T-cell (primary cell): ENCODE data around the gene MNAT1. TPM values are rescaled to one million over a fixed set of nuclear protein-coding genes. Genes with fewer than 3 reads are reported as not detected.

ENCODE experiments used
- ATAC-seq, 4 experiments: fragments of 200-7000 bp in 3 of 4; fragments of 150-1000 bp in 1 of 4; cut with Tn5 transposase; replicated peaks in 1 of 4; 1 replicate in 3 of 4; 2 replicates in 1 of 4; pipeline ENCODE4 v1.10.0; 2021; ENCODE audit warnings: moderate library complexity in 3 of 4, mild to moderate bottlenecking in 2 of 4, moderate number of reproducible peaks in 1 of 4
- CTCF ChIA-PET, 2 donors: fragments of 300-600 bp; sonication (Branson Sonifier 250); formaldehyde crosslinking; loops; one replicate each; lab custom pipeline; 2022; ENCODE audit warnings: antibody characterized with exemption in 2 of 2; lab: Charles Lee
- POLR2A ChIA-PET, 2 donors: fragments of 300-600 bp; sonication (Branson Sonifier 250); formaldehyde crosslinking; loops; one replicate each; lab custom pipeline; 2022; ENCODE audit warnings: antibody characterized with exemption in 2 of 2; lab: Charles Lee
- DNase-seq, 35 experiments: peaks; one replicate each; pipeline versions ENCODE4 v3.0.0 to v3.0.0-alpha.2; 2013 to 2023
- H3K27ac ChIP-seq: one replicate; pipeline ENCODE4 v1.5.1; 2013; ENCODE audit warnings: low read length
- H3K27me3 ChIP-seq, 2 experiments: replicated peaks in 1 of 2; 1 replicate in 1 of 2; 2 replicates in 1 of 2; pipeline versions ENCODE4 v1.6.1 to v1.7.0; 2013; ENCODE audit warnings: low read length in 1 of 2, mixed read lengths in 1 of 2; ENCODE audit not compliant: control insufficient read depth in 2 of 2, insufficient read depth in 2 of 2; ENCODE audit errors: extremely low read depth in 1 of 2
- H3K36me3 ChIP-seq, 2 donors: 1 replicate in 1 of 2; 2 replicates in 1 of 2; pipeline versions ENCODE4 v1.6.1 to v1.7.0; 2013; ENCODE audit warnings: low read length in 1 of 2; ENCODE audit not compliant: control insufficient read depth in 2 of 2, insufficient read depth in 1 of 2; ENCODE audit errors: extremely low read depth in 1 of 2
- H3K4me1 ChIP-seq, 2 experiments: 1 replicate in 1 of 2; 2 replicates in 1 of 2; pipeline versions ENCODE4 v1.6.1 to v1.7.0; 2013; ENCODE audit warnings: low read length in 2 of 2, mixed read lengths in 1 of 2; ENCODE audit not compliant: insufficient read depth in 2 of 2, control insufficient read depth in 1 of 2; ENCODE audit errors: extremely low read depth in 1 of 2
- H3K4me3 ChIP-seq, 2 donors: 1 replicate in 1 of 2; 2 replicates in 1 of 2; pipeline versions ENCODE4 v1.5.1 to v1.7.0; 2013; ENCODE audit warnings: mild to moderate bottlenecking in 2 of 2, low read length in 1 of 2, moderate library complexity in 1 of 2; ENCODE audit not compliant: control insufficient read depth in 1 of 2; ENCODE audit errors: extremely low read depth in 1 of 2
- H3K9me3 ChIP-seq: 2 replicates; pipeline ENCODE4 v1.7.0; 2013
- H3K27ac Mint-ChIP-seq, 2 donors: one replicate each; pipeline ENCODE4 v1.8.0; 2020 to 2021; ENCODE audit warnings: mild to moderate bottlenecking in 2 of 2, mixed read lengths in 2 of 2
- H3K27me3 Mint-ChIP-seq, 2 donors: one replicate each; pipeline ENCODE4 v1.8.0; 2021 to 2022; ENCODE audit warnings: mixed read lengths in 2 of 2
- H3K36me3 Mint-ChIP-seq: one replicate; pipeline ENCODE4 v1.8.0; 2021; ENCODE audit warnings: mixed read lengths
- H3K4me1 Mint-ChIP-seq, 3 donors: one replicate each; pipeline ENCODE4 v1.8.0; 2020 to 2022; ENCODE audit warnings: mixed read lengths in 3 of 3, mild to moderate bottlenecking in 1 of 3
- H3K4me3 Mint-ChIP-seq, 3 donors: one replicate each; pipeline ENCODE4 v1.8.0; 2020 to 2022; ENCODE audit warnings: mild to moderate bottlenecking in 3 of 3, mixed read lengths in 3 of 3, moderate library complexity in 3 of 3
- H3K9me3 Mint-ChIP-seq, 3 donors: one replicate each; pipeline ENCODE4 v1.8.0; 2020 to 2022; ENCODE audit warnings: mixed read lengths in 3 of 3
- WGBS: methylation state at CpG from one replicate; pipeline ENCODE4 v1.1.5; 2013; ENCODE audit warnings: missing lambda C conversion rate; ENCODE audit not compliant: insufficient coverage; 5-methylcytosine and 5-hydroxymethylcytosine counted together
- total RNA-seq, 35 experiments: library from RNA in 6 of 35; stranded (reverse) in 6 of 35; fragments of 120-200 nt in 1 of 35; gene quantifications; one replicate each; pipeline versions ENCODE4 v1.2.1 to v1.2.4 and lab custom pipeline; 2013 to 2026

Gene MNAT1
- total RNA-seq, 5 donors from 2014 or later (not counting 1 experiment from before 2014, with no cell fraction given), result 14.7 to 24.8 (median 19.2) TPM

GRCh38 chr14:60760644-60761364 is 26.2 kb downstream of the MNAT1 start:
- no peaks in the 10 kb centered on the region for H3K27me3 ChIP-seq
- H3K4me3 ChIP-seq, result no peak overlapping the region
- Mint-ChIP-seq H3K4me1 (peaks cover 33 to 38% (median 38%) of the 10 kb centered on the region in 3 donors), H3K36me3 (peaks cover 9% of the 10 kb centered on the region), H3K27ac (no peak overlapping the region), H3K9me3 (no peaks in the 10 kb centered on the region), H3K4me3 (no peak overlapping the region), H3K27me3 (no peaks in the 10 kb centered on the region)
- DNase-seq (no peak), ATAC-seq (no peak)
- CTCF ChIA-PET, result no interaction called here
- POLR2A ChIA-PET, result interaction anchor here (0.5 to 0.7 kb wide), 4 partner anchors 19 to 860 kb away, joined by 3 read pairs; no protein-coding TSS in a partner anchor
- H3K9me3 ChIP-seq, result no peaks in the 10 kb centered on the region
- H3K27ac ChIP-seq, result no peak overlapping the region
- no peaks in the 10 kb centered on the region for H3K36me3 ChIP-seq
- H3K4me1 ChIP-seq, result peaks cover 8 to 9% of the 10 kb centered on the region in 2 experiments
- no CpG with 5 or more reads among the region's 3 CpGs for WGBS

DNA sequence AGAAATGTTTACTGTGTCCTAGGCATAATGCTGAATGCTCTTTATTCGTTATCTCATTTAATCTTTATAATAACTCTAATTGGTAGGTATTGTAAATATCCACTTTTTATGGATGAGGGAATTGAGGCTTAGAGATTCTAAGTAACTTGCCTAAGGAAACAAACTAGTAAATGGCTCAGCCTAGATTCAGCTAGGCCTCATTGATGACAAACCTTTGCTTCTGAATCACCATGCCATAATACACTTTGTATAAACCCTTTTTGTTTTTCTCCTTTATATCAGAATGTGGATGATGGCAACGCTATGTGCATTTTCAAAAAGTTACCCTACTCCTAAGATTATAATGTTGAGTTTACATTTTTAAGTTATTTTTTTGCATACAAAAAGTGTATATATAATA is 34.0 kb downstream of the MNAT1 start:
- WGBS, result no CpG with 5 or more reads among the region's 2 CpGs
- no peaks in the 10 kb centered on the region for H3K27me3 Mint-ChIP-seq
- no peaks in the 10 kb centered on the region for H3K9me3 Mint-ChIP-seq
- no peak overlapping the region for H3K4me3 Mint-ChIP-seq
- POLR2A ChIA-PET, result no interaction called here
- ATAC-seq, result no peak
- no peaks in the 10 kb centered on the region for H3K36me3 ChIP-seq
- no peak overlapping the region for H3K27ac Mint-ChIP-seq
- no peak overlapping the region for H3K27ac ChIP-seq
- H3K4me3 ChIP-seq, result no peak overlapping the region
- peaks cover 6% of the 10 kb centered on the region for H3K36me3 Mint-ChIP-seq
- DNase-seq, result no peak
- no peaks in the 10 kb centered on the region for H3K9me3 ChIP-seq
- CTCF ChIA-PET, result no interaction called here
- H3K27me3 ChIP-seq, result no peaks in the 10 kb centered on the region
- peaks cover 5 to 25% (median 19%) of the 10 kb centered on the region in 3 donors for H3K4me1 Mint-ChIP-seq
- H3K4me1 ChIP-seq, result no peaks in the 10 kb centered on the region

GRCh38 chr14:60771117-60771516 is 36.6 kb downstream of the MNAT1 start:
- Histone ChIP-seq H3K27ac (no peak overlapping the region), H3K4me3 (no peak overlapping the region), H3K27me3 (no peaks in the 10 kb centered on the region), H3K4me1 (no peaks in the 10 kb centered on the region), H3K9me3 (no peaks in the 10 kb centered on the region), H3K36me3 (no peaks in the 10 kb centered on the region)
- DNase-seq, result no peak
- ATAC-seq, result no peak
- no peak overlapping the region for H3K27ac Mint-ChIP-seq
- H3K4me3 Mint-ChIP-seq, result no peak overlapping the region
- no peaks in the 10 kb centered on the region for H3K9me3 Mint-ChIP-seq
- H3K36me3 Mint-ChIP-seq, result peaks cover 4% of the 10 kb centered on the region
- no peaks in the 10 kb centered on the region for H3K27me3 Mint-ChIP-seq
- H3K4me1 Mint-ChIP-seq, result peaks cover 5 to 17% (median 16%) of the 10 kb centered on the region in 3 donors
- ChIA-PET POLR2A (no interaction called here), CTCF (no interaction called here)
- no CpG with 5 or more reads among the region's 2 CpGs for WGBS

GRCh38 chr14:60773558-60773957 is 39.0 kb downstream of the MNAT1 start:
- DNase-seq (no peak), ATAC-seq (no peak)
- Histone ChIP-seq H3K27ac (no peak overlapping the region), H3K27me3 (no peaks in the 10 kb centered on the region), H3K36me3 (no peaks in the 10 kb centered on the region), H3K4me1 (no peaks in the 10 kb centered on the region), H3K9me3 (no peaks in the 10 kb centered on the region), H3K4me3 (no peak overlapping the region)
- ChIA-PET POLR2A (no interaction called here), CTCF (no interaction called here)
- peaks cover 4% of the 10 kb centered on the region for H3K36me3 Mint-ChIP-seq
- no peak overlapping the region for H3K27ac Mint-ChIP-seq
- H3K4me1 Mint-ChIP-seq, result peaks cover 6 to 16% (median 12%) of the 10 kb centered on the region in 3 donors
- no peaks in the 10 kb centered on the region for H3K9me3 Mint-ChIP-seq
- H3K4me3 Mint-ChIP-seq, result no peak overlapping the region
- no peaks in the 10 kb centered on the region for H3K27me3 Mint-ChIP-seq

DNA sequence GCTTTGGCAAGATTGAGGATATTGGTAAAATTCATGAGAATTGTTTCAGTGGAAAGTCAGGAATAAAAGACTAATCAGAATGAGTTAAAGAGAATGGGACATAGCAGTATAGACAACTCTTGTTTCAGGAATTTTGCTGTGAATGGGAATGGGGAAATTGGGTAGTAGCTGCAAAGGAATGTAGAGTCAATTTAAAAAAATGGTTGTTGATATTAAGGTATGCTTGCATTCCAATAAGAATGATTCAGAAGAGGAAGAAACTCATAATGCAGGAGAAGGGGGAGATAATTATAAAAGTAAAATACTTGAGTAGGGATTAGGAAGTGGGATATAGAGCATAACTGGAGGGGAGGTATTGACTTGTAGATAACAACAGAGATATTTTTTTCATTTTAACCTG is 40.7 kb downstream of the MNAT1 start:
- ATAC-seq (no peak), DNase-seq (no peak)
- no peaks in the 10 kb centered on the region for H3K36me3 ChIP-seq
- H3K36me3 Mint-ChIP-seq, result peaks cover 2% of the 10 kb centered on the region
- no peak overlapping the region for H3K4me3 ChIP-seq
- ChIA-PET POLR2A (no interaction called here), CTCF (no interaction called here)
- no peak overlapping the region for H3K27ac Mint-ChIP-seq
- no peaks in the 10 kb centered on the region for H3K9me3 ChIP-seq
- no peaks in the 10 kb centered on the region for H3K9me3 Mint-ChIP-seq
- peaks cover 16 to 22% (median 18%) of the 10 kb centered on the region in 3 donors for H3K4me1 Mint-ChIP-seq
- no peaks in the 10 kb centered on the region for H3K4me1 ChIP-seq
- H3K4me3 Mint-ChIP-seq, result no peak overlapping the region
- H3K27ac ChIP-seq, result no peak overlapping the region
- no peaks in the 10 kb centered on the region for H3K27me3 ChIP-seq
- no peaks in the 10 kb centered on the region for H3K27me3 Mint-ChIP-seq

GRCh38 chr14:60777856-60778578 is 43.5 kb downstream of the MNAT1 start:
- Histone ChIP-seq H3K36me3 (no peaks in the 10 kb centered on the region), H3K27ac (no peak overlapping the region), H3K4me3 (no peak overlapping the region), H3K9me3 (no peaks in the 10 kb centered on the region), H3K27me3 (no peaks in the 10 kb centered on the region), H3K4me1 (no peaks in the 10 kb centered on the region)
- Mint-ChIP-seq H3K9me3 (no peaks in the 10 kb centered on the region), H3K27ac (no peak overlapping the region), H3K4me1 (peaks cover 18 to 21% (median 20%) of the 10 kb centered on the region in 3 donors), H3K36me3 (peaks cover 2% of the 10 kb centered on the region), H3K27me3 (no peaks in the 10 kb centered on the region), H3K4me3 (no peak overlapping the region)
- DNase-seq (no peak), ATAC-seq (no peak)
- ChIA-PET CTCF (no interaction called here), POLR2A (no interaction called here)
